Right lobe of liver (tissue), 6 donors: ENCODE measurements around the gene PDZRN4. TPM values are rescaled to one million over a fixed set of nuclear protein-coding genes. Genes with fewer than 3 reads are reported as not detected.
"Not testable (repeated sequence)": the region's sequence is repeated elsewhere in the genome, so short reads cannot be mapped to it uniquely, and the experiment has no call there.

Source experiments
- ATAC-seq, 4 donors: fragments of 200-7000 bp; cut with Tn5 transposase; one replicate each; pipeline ENCODE4 v1.9.1; 2020; ENCODE audit warnings: mild to moderate bottlenecking in 4 of 4, moderate library complexity in 4 of 4
- DNase-seq, 3 donors: peaks; one replicate each; pipeline ENCODE4 v3.0.0-alpha.2; 2020
- H3K27ac ChIP-seq, 3 donors: fragments of 200-600 bp; one replicate each; pipeline ENCODE4 v1.8.0; 2022
- H3K27me3 ChIP-seq, 2 donors: fragments of 200-600 bp; one replicate each; pipeline ENCODE4 v1.8.0; 2022
- H3K36me3 ChIP-seq, 4 donors: fragments of 200-600 bp; sonication (generic) in 1 of 4; one replicate each; pipeline versions ENCODE4 v1.5.1 to v1.8.0; 2017 to 2022; ENCODE audit warnings: control low read depth in 1 of 4
- H3K4me1 ChIP-seq, 4 donors: fragments of 200-600 bp; sonication (generic) in 1 of 4; one replicate each; pipeline versions ENCODE4 v1.5.1 to v1.8.0; 2017 to 2022; ENCODE audit warnings: control low read depth in 1 of 4
- H3K4me3 ChIP-seq, 3 donors: fragments of 200-600 bp; one replicate each; pipeline ENCODE4 v1.8.0; 2022
- H3K9me3 ChIP-seq, 4 donors: fragments of 200-600 bp; sonication (generic) in 1 of 4; one replicate each; pipeline versions ENCODE4 v1.5.1 to v1.8.0; 2017 to 2022; ENCODE audit warnings: control low read depth in 1 of 4
- CTCF ChIP-seq, 4 donors: fragments of 200-600 bp in 3 of 4; fragments of 450-650 bp in 1 of 4; IDR thresholded peaks; one replicate each; pipeline versions ENCODE4 v1.5.1 to v1.8.0; 2016 to 2022; ENCODE audit warnings: antibody characterized with exemption in 4 of 4, mild to moderate bottlenecking in 2 of 4
- POLR2A ChIP-seq: fragments of 450-650 bp; IDR thresholded peaks from one replicate; pipeline ENCODE4 v1.6.1; 2017; ENCODE audit warnings: antibody characterized with exemption, mild to moderate bottlenecking
- WGBS: methylation state at CpG from one replicate; pipeline ENCODE4 v1.1.6; 2018; ENCODE audit warnings: low coverage, low lambda C conversion rate; ENCODE audit not compliant: insufficient coverage; ENCODE audit errors: missing lambda C conversion rate; 5-methylcytosine and 5-hydroxymethylcytosine counted together
- intact Hi-C, 2 donors: fragments of 100-400 bp; cut with DNase I; formaldehyde crosslinking; loops; one replicate each; pipeline versions ENCODE4 v1.11.2 to v1.14.1; 2022
- total RNA-seq, 6 experiments: library from RNA; depleted of rRNA in 2 of 6; stranded (reverse); fragments of >200 nt in 2 of 6; fragmentation: NEBNext Ultra II Directional in 3 of 6; extraction: Animal tissue kit (Norgen Biotek cat#: 25700) in 3 of 6; gene quantifications; one replicate each; pipeline versions ENCODE4 v1.1.0 to v1.2.4, GENCODE V29; 2016 to 2023
- donor health status: DM: no; HTN: yes; CAD: no.
- donor health status: DM: no; HTN: no; CAD: no.
- donor health status: DM: no; HTN: no; CAD: no.
- donor health status: DM: no; HTN: yes; CAD: no.
- donor health status: DM: no; HTN: yes; CAD: no.

Gene PDZRN4
- total RNA-seq, 6 experiments from 2014 or later: 0.12 to 0.49 (median 0.42) TPM; not detected in 1

- Histone ChIP-seq H3K9me3 (no peaks in the 10 kb centered on the region), H3K27me3 (no peaks in the 10 kb centered on the region), H3K36me3 (no peaks in the 10 kb centered on the region), H3K4me3 (no peak overlapping the region), H3K27ac (no peak overlapping the region), H3K4me1 (no peaks in the 10 kb centered on the region)
- TF ChIP-seq POLR2A (no peak), CTCF (IDR thresholded peaks at IDR 0.05) (no peak)
- WGBS: 46% methylated on average over 13 of the region's 16 CpGs
- no peak for ATAC-seq
- DNase-seq: no peak
- intact Hi-C loops: no loop called here
Measured at GRCh38 chr12:41605545-41606305, 417.6 kb downstream of the PDZRN4 start.

GRCh38 chr12:41606468-41607445 lies 418.6 kb downstream of the PDZRN4 start:
- Histone ChIP-seq H3K27me3 (no peaks in the 10 kb centered on the region), H3K36me3 (no peaks in the 10 kb centered on the region), H3K27ac (no peak overlapping the region), H3K4me3 (no peak overlapping the region), H3K4me1 (no peaks in the 10 kb centered on the region), H3K9me3 (no peaks in the 10 kb centered on the region)
- 65% methylated on average over 8 of the region's 8 CpGs for WGBS
- ATAC-seq (no peak), DNase-seq (no peak)
- no peak for TF ChIP-seq POLR2A
- intact Hi-C loops: no loop called here

GRCh38 chr12:41612892-41613557 lies 424.9 kb downstream of the PDZRN4 start:
- TF ChIP-seq CTCF (IDR thresholded peaks at IDR 0.05) (no peak), POLR2A (no peak)
- DNase-seq: no peak
- intact Hi-C loops: no loop called here
- 64% methylated on average over 3 of the region's 3 CpGs for WGBS
- H3K27me3 ChIP-seq: no peaks in the 10 kb centered on the region
- H3K4me1 ChIP-seq: no peaks in the 10 kb centered on the region
- H3K36me3 ChIP-seq: no peaks in the 10 kb centered on the region
- H3K9me3 ChIP-seq: no peaks in the 10 kb centered on the region
- no peak overlapping the region for H3K27ac ChIP-seq
- H3K4me3 ChIP-seq: no peak overlapping the region
- ATAC-seq: no peak

GRCh38 chr12:41615174-41615573 lies 427.1 kb downstream of the PDZRN4 start:
- H3K36me3 ChIP-seq, H3K4me3 ChIP-seq, H3K27me3 ChIP-seq, H3K27ac ChIP-seq, H3K4me1 ChIP-seq, ATAC-seq, DNase-seq, intact Hi-C loops, H3K9me3 ChIP-seq: not testable (repeated sequence)
- WGBS: 30% methylated on average over 2 of the region's 3 CpGs

GRCh38 chr12:41619705-41620104 lies 431.6 kb downstream of the PDZRN4 start:
- no peaks in the 10 kb centered on the region for H3K27me3 ChIP-seq
- intact Hi-C loops: no loop called here

More at GRCh38 chr12:41619705-41620104, 431.6 kb downstream of the PDZRN4 start:
- Histone ChIP-seq H3K27ac (no peak overlapping the region), H3K4me3 (no peak overlapping the region), H3K4me1 (no peaks in the 10 kb centered on the region), H3K9me3 (peaks cover 0 to 4% (median 0%) of the 10 kb centered on the region in 4 donors), H3K36me3 (no peaks in the 10 kb centered on the region)
- ATAC-seq (no peak), DNase-seq (no peak)
- TF ChIP-seq POLR2A (no peak), CTCF (IDR thresholded peaks at IDR 0.05) (no peak)
